Measurements from ENCODE around the gene CCDC149. TPM values are rescaled to one million over a fixed set of nuclear protein-coding genes. Genes with fewer than 3 reads are reported as not detected.

The CCDC149 gene
- total and polyA plus RNA-seq, 2 donors (not counting 1 experiment from before 2014, with no cell fraction given) = not detected

DNA sequence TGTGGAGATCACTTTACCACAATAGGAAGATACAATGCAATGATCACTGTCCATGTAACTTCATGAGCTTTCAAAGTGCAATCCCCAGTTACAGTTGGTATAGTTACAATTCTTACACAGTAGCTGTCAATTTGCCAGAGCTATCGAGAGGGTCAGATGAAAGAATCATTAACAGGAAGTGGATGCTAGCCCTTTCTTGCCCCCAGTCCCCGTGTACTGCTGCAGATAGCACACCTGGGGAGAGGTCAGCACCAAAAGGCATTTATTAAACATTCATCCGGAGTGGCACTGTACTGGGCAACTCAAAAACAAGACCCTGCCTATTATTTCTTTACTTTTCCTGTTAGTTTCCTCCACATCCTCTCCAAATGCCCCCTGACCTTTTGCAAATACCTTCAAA, 69.7 kb downstream of the CCDC149 start:
- Mint-ChIP-seq H3K27me3 (no peaks in the 10 kb centered on the region), H3K4me3 (no peak overlapping the region), H3K27ac (no peak overlapping the region), H3K4me1 (no peaks in the 10 kb centered on the region), H3K9me3 (ENCODE audit: insufficient read depth) (no peaks in the 10 kb centered on the region)
- no peaks in the 10 kb centered on the region for H3K27me3 ChIP-seq (replicated peaks in 1 of 4; ENCODE audit: control extremely low read depth in 1 of 4, control insufficient read depth in 3 of 4, insufficient read depth in 4 of 4, low read length in 3 of 4)
- no peak for DNase-seq
- H3K36me3 ChIP-seq (replicated peaks in 1 of 2; ENCODE audit: control extremely low read depth in 1 of 2, control insufficient read depth in 1 of 2, extremely low read depth in 1 of 2, insufficient read depth in 2 of 2, low read length in 1 of 2) = no peaks in the 10 kb centered on the region
- H3K4me2 ChIP-seq (replicated peaks; ENCODE audit: low read depth, low read length, poor library complexity, severe bottlenecking) = no peak overlapping the region
- H3K4me1 ChIP-seq (ENCODE audit: control insufficient read depth in 2 of 2, insufficient read depth in 2 of 2, low read length in 2 of 2) = no peaks in the 10 kb centered on the region
- H3K4me3 ChIP-seq (ENCODE audit: control extremely low read depth in 1 of 5, extremely low read depth in 1 of 5, insufficient read depth in 1 of 5, low read depth in 2 of 5, low read length in 4 of 5) = no peak overlapping the region
- no peak overlapping the region for H3K27ac ChIP-seq (ENCODE audit: low read length in 2 of 2)
- POLR2A ChIA-PET = no interaction called here
- H2AFZ ChIP-seq (ENCODE audit: insufficient read depth, low read depth, low read length, poor library complexity, severe bottlenecking) = no peak overlapping the region
- TF ChIP-seq, protein P1, sequence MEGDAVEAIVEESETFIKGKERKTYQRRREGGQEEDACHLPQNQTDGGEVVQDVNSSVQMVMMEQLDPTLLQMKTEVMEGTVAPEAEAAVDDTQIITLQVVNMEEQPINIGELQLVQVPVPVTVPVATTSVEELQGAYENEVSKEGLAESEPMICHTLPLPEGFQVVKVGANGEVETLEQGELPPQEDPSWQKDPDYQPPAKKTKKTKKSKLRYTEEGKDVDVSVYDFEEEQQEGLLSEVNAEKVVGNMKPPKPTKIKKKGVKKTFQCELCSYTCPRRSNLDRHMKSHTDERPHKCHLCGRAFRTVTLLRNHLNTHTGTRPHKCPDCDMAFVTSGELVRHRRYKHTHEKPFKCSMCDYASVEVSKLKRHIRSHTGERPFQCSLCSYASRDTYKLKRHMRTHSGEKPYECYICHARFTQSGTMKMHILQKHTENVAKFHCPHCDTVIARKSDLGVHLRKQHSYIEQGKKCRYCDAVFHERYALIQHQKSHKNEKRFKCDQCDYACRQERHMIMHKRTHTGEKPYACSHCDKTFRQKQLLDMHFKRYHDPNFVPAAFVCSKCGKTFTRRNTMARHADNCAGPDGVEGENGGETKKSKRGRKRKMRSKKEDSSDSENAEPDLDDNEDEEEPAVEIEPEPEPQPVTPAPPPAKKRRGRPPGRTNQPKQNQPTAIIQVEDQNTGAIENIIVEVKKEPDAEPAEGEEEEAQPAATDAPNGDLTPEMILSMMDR (IDR thresholded peaks at IDR 0.05) = no peak
- no peak for TF ChIP-seq EZH2 (IDR thresholded peaks at IDR 0.05; ENCODE audit: borderline replicate concordance, insufficient read depth, low read depth, low read length, poor library complexity, severe bottlenecking)
- no peak for ATAC-seq (ENCODE audit: low read depth)
- H3K79me2 ChIP-seq (ENCODE audit: control insufficient read depth, insufficient read depth, low read length) = no peaks in the 10 kb centered on the region
- 87% methylated on average over 3 of the region's 3 CpGs for WGBS (ENCODE audit: insufficient coverage)
- H3K9ac ChIP-seq (ENCODE audit: low read length) = no peak overlapping the region
- H4K20me1 ChIP-seq (ENCODE audit: control insufficient read depth, insufficient read depth, low read length, poor library complexity, severe bottlenecking) = no peaks in the 10 kb centered on the region
- CTCF ChIA-PET = no interaction called here
- intact Hi-C loops (cut with micrococcal nuclease) = no loop called here
- H3K9me3 ChIP-seq (ENCODE audit: control extremely low read depth in 1 of 3, control insufficient read depth in 2 of 3, insufficient read depth in 1 of 3, low read length in 2 of 3) = no peaks in the 10 kb centered on the region

DNA sequence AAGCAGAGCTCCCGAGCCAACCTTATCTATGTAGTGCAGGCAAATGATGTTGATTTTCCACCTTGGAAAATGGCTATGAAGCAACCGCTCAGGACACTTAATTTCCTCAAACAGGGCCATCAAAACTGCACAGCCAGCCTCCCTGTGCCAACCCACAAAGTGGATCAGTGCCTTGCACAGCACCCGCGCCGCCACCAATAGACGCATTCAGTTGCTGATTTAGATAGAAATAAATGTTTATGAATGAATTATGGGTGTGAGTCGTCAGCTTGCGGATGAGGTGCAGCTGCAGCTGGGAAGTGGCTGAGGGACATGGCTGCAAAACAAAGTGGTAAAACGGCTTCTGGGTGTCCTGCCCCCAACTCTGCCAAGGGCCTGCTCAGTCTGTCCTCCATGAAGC, 70.5 kb downstream of the CCDC149 start:
- Histone ChIP-seq H3K27ac (ENCODE audit: low read length in 2 of 2) (no peak overlapping the region), H4K20me1 (ENCODE audit: control insufficient read depth, insufficient read depth, low read length, poor library complexity, severe bottlenecking) (no peaks in the 10 kb centered on the region), H3K36me3 (replicated peaks in 1 of 2; ENCODE audit: control extremely low read depth in 1 of 2, control insufficient read depth in 1 of 2, extremely low read depth in 1 of 2, insufficient read depth in 2 of 2, low read length in 1 of 2) (no peaks in the 10 kb centered on the region), H2AFZ (ENCODE audit: insufficient read depth, low read depth, low read length, poor library complexity, severe bottlenecking) (no peak overlapping the region), H3K9ac (ENCODE audit: low read length) (no peak overlapping the region), H3K27me3 (replicated peaks in 1 of 4; ENCODE audit: control extremely low read depth in 1 of 4, control insufficient read depth in 3 of 4, insufficient read depth in 4 of 4, low read length in 3 of 4) (no peaks in the 10 kb centered on the region), H3K9me3 (ENCODE audit: control extremely low read depth in 1 of 3, control insufficient read depth in 2 of 3, insufficient read depth in 1 of 3, low read length in 2 of 3) (no peaks in the 10 kb centered on the region), H3K79me2 (ENCODE audit: control insufficient read depth, insufficient read depth, low read length) (no peaks in the 10 kb centered on the region), H3K4me1 (ENCODE audit: control insufficient read depth in 2 of 2, insufficient read depth in 2 of 2, low read length in 2 of 2) (no peaks in the 10 kb centered on the region), H3K4me3 (ENCODE audit: control extremely low read depth in 1 of 5, extremely low read depth in 1 of 5, insufficient read depth in 1 of 5, low read depth in 2 of 5, low read length in 4 of 5) (no peak overlapping the region), H3K4me2 (replicated peaks; ENCODE audit: low read depth, low read length, poor library complexity, severe bottlenecking) (no peak overlapping the region)
- 89% methylated on average over 9 of the region's 9 CpGs for WGBS (ENCODE audit: insufficient coverage)
- no peak for DNase-seq
- no peaks in the 10 kb centered on the region for H3K9me3 Mint-ChIP-seq (ENCODE audit: insufficient read depth)
- POLR2A ChIA-PET = no interaction called here
- TF ChIP-seq, protein P1 (IDR thresholded peaks at IDR 0.05) = no peak
- TF ChIP-seq EZH2 (IDR thresholded peaks at IDR 0.05; ENCODE audit: borderline replicate concordance, insufficient read depth, low read depth, low read length, poor library complexity, severe bottlenecking) = no peak
- CTCF ChIA-PET = no interaction called here
- no peaks in the 10 kb centered on the region for H3K4me1 Mint-ChIP-seq
- no peaks in the 10 kb centered on the region for H3K27me3 Mint-ChIP-seq
- H3K27ac Mint-ChIP-seq = no peak overlapping the region
- no peak for ATAC-seq (ENCODE audit: low read depth)
- intact Hi-C loops (cut with micrococcal nuclease) = no loop called here
- H3K4me3 Mint-ChIP-seq = no peak overlapping the region
